DND-41 (cell line): ENCODE measurements around the gene LRRC66.

Experiments
- ATAC-seq: fragments of 200-7000 bp; cut with Tn5 transposase; 3 replicates; pipeline ENCODE4 v1.9.1; 2021; ENCODE audit warnings: low read depth; ENCODE audit not compliant: insufficient read depth
- DNase-seq: peaks from one replicate; pipeline ENCODE4 v3.0.0-alpha.2; 2020
- H2AFZ ChIP-seq: 2 replicates; pipeline ENCODE4 v1.6.0; 2012; ENCODE audit warnings: low read depth, low read length
- H3K27ac ChIP-seq: 2 replicates; pipeline ENCODE4 v1.5.1; 2012; ENCODE audit warnings: low read length, inconsistent platforms
- H3K27me3 ChIP-seq: fragments of 200-600 bp; sonication (generic); 2 replicates; pipeline ENCODE4 v1.6.0; 2012; ENCODE audit warnings: low read length, mild to moderate bottlenecking, inconsistent platforms; ENCODE audit not compliant: insufficient read depth, poor library complexity
- H3K36me3 ChIP-seq: 2 replicates; pipeline ENCODE4 v1.5.1; 2012; ENCODE audit warnings: low read length, inconsistent platforms; ENCODE audit not compliant: insufficient read depth
- H3K4me1 ChIP-seq: 2 replicates; pipeline ENCODE4 v1.5.1; 2012; ENCODE audit warnings: mild to moderate bottlenecking, low read length; ENCODE audit not compliant: insufficient read depth
- H3K4me2 ChIP-seq: 2 replicates; pipeline ENCODE4 v1.6.0; 2012; ENCODE audit warnings: mild to moderate bottlenecking, moderate library complexity, low read length, inconsistent platforms; ENCODE audit not compliant: insufficient read depth
- H3K4me3 ChIP-seq, 2 experiments: fragments of 200-600 bp in 1 of 2; shearing (Covaris generic) in 1 of 2; 2 replicates each; pipeline ENCODE4 v1.5.1; 2012 to 2016; ENCODE audit warnings: inconsistent platforms in 2 of 2, low read length in 2 of 2, mild to moderate bottlenecking in 2 of 2, low read depth in 1 of 2, moderate library complexity in 1 of 2
- H3K79me2 ChIP-seq: 2 replicates; pipeline ENCODE4 v1.6.0; 2012; ENCODE audit warnings: low read length, inconsistent platforms; ENCODE audit not compliant: insufficient read depth
- H3K9ac ChIP-seq: 2 replicates; pipeline ENCODE4 v1.6.0; 2012; ENCODE audit warnings: low read depth, mild to moderate bottlenecking, inconsistent platforms, low read length, moderate library complexity
- H3K9me3 ChIP-seq: 2 replicates; pipeline ENCODE4 v1.5.1; 2012; ENCODE audit warnings: low read length, moderate library complexity, mild to moderate bottlenecking, inconsistent platforms; ENCODE audit not compliant: insufficient read depth, severe bottlenecking
- H4K20me1 ChIP-seq: 2 replicates; pipeline ENCODE4 v1.6.0; 2012; ENCODE audit warnings: low read length; ENCODE audit not compliant: insufficient read depth
- CTCF ChIP-seq: IDR thresholded peaks from 2 replicates; pipeline ENCODE4 v1.5.1; 2012; ENCODE audit warnings: borderline replicate concordance, low read length, moderate library complexity, mild to moderate bottlenecking; ENCODE audit not compliant: poor library complexity, severe bottlenecking; ENCODE audit errors: extremely low read depth
- EZH2 ChIP-seq: IDR thresholded peaks from 3 replicates; pipeline ENCODE4 v1.6.1; 2012; ENCODE audit warnings: borderline replicate concordance, low read depth, mild to moderate bottlenecking, moderate library complexity, low read length, inconsistent platforms; ENCODE audit not compliant: severe bottlenecking

The LRRC66 gene

GRCh38 chr4:52005604-52006273, 14.4 kb downstream of the LRRC66 start:
- ATAC-seq = no peak
- DNase-seq = no peak
- no peaks in the 10 kb centered on the region for H4K20me1 ChIP-seq
- no peaks in the 10 kb centered on the region for H3K79me2 ChIP-seq
- no peak overlapping the region for H3K27ac ChIP-seq
- H3K9me3 ChIP-seq = no peaks in the 10 kb centered on the region
- H3K27me3 ChIP-seq = no peaks in the 10 kb centered on the region
- H3K4me1 ChIP-seq = no peaks in the 10 kb centered on the region
- TF ChIP-seq EZH2 (no peak), CTCF (no peak)
- no peak overlapping the region for H3K4me2 ChIP-seq
- H3K9ac ChIP-seq = no peak overlapping the region
- H3K4me3 ChIP-seq = no peak overlapping the region
- H3K36me3 ChIP-seq = no peaks in the 10 kb centered on the region
- H2AFZ ChIP-seq = no peak overlapping the region

- H3K36me3 ChIP-seq = no peaks in the 10 kb centered on the region
- no peaks in the 10 kb centered on the region for H3K27me3 ChIP-seq
- H3K9me3 ChIP-seq = no peaks in the 10 kb centered on the region
- no peak overlapping the region for H2AFZ ChIP-seq
- no peaks in the 10 kb centered on the region for H3K79me2 ChIP-seq
- H3K27ac ChIP-seq = no peak overlapping the region
- TF ChIP-seq EZH2 (no peak), CTCF (no peak)
- no peak for ATAC-seq
- H3K4me3 ChIP-seq = no peak overlapping the region
- H4K20me1 ChIP-seq = no peaks in the 10 kb centered on the region
- no peaks in the 10 kb centered on the region for H3K4me1 ChIP-seq
- no peak overlapping the region for H3K9ac ChIP-seq
- no peak overlapping the region for H3K4me2 ChIP-seq
- DNase-seq = no peak
Observed at GRCh38 chr4:52004414-52004813, 15.7 kb downstream of the LRRC66 start.

GRCh38 chr4:52001616-52002015, 18.5 kb downstream of the LRRC66 start:
- no peak for TF ChIP-seq CTCF
- TF ChIP-seq EZH2 = no peak

More at GRCh38 chr4:52001616-52002015, 18.5 kb downstream of the LRRC66 start:
- Histone ChIP-seq H3K27me3 (no peaks in the 10 kb centered on the region), H4K20me1 (no peaks in the 10 kb centered on the region), H3K9me3 (no peaks in the 10 kb centered on the region), H3K79me2 (no peaks in the 10 kb centered on the region), H3K27ac (no peak overlapping the region), H3K4me1 (no peaks in the 10 kb centered on the region), H3K9ac (no peak overlapping the region), H3K4me2 (no peak overlapping the region), H3K4me3 (no peak overlapping the region), H2AFZ (no peak overlapping the region), H3K36me3 (no peaks in the 10 kb centered on the region)
- DNase-seq (no peak), ATAC-seq (no peak)
